SK-N-MC (cell line): Measurements from ENCODE around the gene TEKT3.

Experiments
- DNase-seq: peaks from one replicate; pipeline ENCODE4 v3.0.0-alpha.2; 2011; ENCODE audit warnings: low read depth, low spot score
- H3K27ac ChIP-seq: fragments of 200-600 bp; sonication (generic); 2 replicates; pipeline ENCODE4 v1.5.1; 2016; ENCODE audit warnings: mixed run types
- H3K36me3 ChIP-seq: fragments of 200-600 bp; sonication (generic); 2 replicates; pipeline ENCODE4 v1.6.1; 2017; ENCODE audit warnings: antibody characterized with exemption, low read length, mixed read lengths; ENCODE audit not compliant: insufficient read depth
- H3K4me3 ChIP-seq: fragments of 200-600 bp; sonication (generic); 2 replicates; pipeline ENCODE4 v1.5.1; 2016
- H3K9ac ChIP-seq: fragments of 200-600 bp; sonication (generic); 2 replicates; pipeline ENCODE4 v1.8.0; 2017; ENCODE audit warnings: mixed run types, mixed read lengths; ENCODE audit not compliant: insufficient read length
- H3K9me3 ChIP-seq: fragments of 200-600 bp; sonication (generic); 2 replicates; pipeline ENCODE4 v1.6.1; 2017; ENCODE audit warnings: low read depth, mild to moderate bottlenecking, antibody characterized with exemption, low read length, moderate library complexity, mixed read lengths
- EZH2 ChIP-seq: fragments of 200-600 bp; sonication (generic); IDR thresholded peaks from one replicate; pipeline ENCODE4 v1.6.1; 2017; ENCODE audit warnings: antibody characterized with exemption
- FOXP2 ChIP-seq: optimal IDR thresholded peaks from 2 replicates; pipeline ENCODE3; 2011; ENCODE audit warnings: mild to moderate bottlenecking, moderate library complexity; ENCODE audit not compliant: insufficient read depth; ENCODE audit errors: extremely low read length, control extremely low read depth
- POLR2AphosphoS5 ChIP-seq: IDR thresholded peaks from 2 replicates; pipeline ENCODE4 v1.6.1; 2012; ENCODE audit warnings: mild to moderate bottlenecking, low read depth, low read length, borderline replicate concordance

The TEKT3 gene

GRCh38 chr17:15293558-15293957 is 47.8 kb downstream of the TEKT3 start:
- Histone ChIP-seq H3K9me3 (no peaks in the 10 kb centered on the region), H3K9ac (no peak overlapping the region), H3K27ac (no peak overlapping the region), H3K4me3 (no peak overlapping the region), H3K36me3 (no peaks in the 10 kb centered on the region)
- no peak for DNase-seq
- no peak for TF ChIP-seq FOXP2
- no peak for TF ChIP-seq EZH2
- TF ChIP-seq POLR2AphosphoS5: no peak

GRCh38 chr17:15291674-15292361 is 49.6 kb downstream of the TEKT3 start:
- no peak overlapping the region for H3K27ac ChIP-seq
- no peak overlapping the region for H3K9ac ChIP-seq
- TF ChIP-seq EZH2 (no peak), POLR2AphosphoS5 (no peak), FOXP2 (no peak)
- H3K9me3 ChIP-seq: no peaks in the 10 kb centered on the region
- DNase-seq: no peak
- H3K4me3 ChIP-seq: no peak overlapping the region
- H3K36me3 ChIP-seq: no peaks in the 10 kb centered on the region

GRCh38 chr17:15290605-15291004 is 50.8 kb downstream of the TEKT3 start:
- no peak overlapping the region for H3K4me3 ChIP-seq
- no peak overlapping the region for H3K9ac ChIP-seq
- no peak for DNase-seq
- H3K9me3 ChIP-seq: no peaks in the 10 kb centered on the region
- no peaks in the 10 kb centered on the region for H3K36me3 ChIP-seq
- no peak overlapping the region for H3K27ac ChIP-seq
- TF ChIP-seq FOXP2 (no peak), POLR2AphosphoS5 (no peak), EZH2 (no peak)

GRCh38 chr17:15289285-15290183 is 51.9 kb downstream of the TEKT3 start:
- Histone ChIP-seq H3K9ac (no peak overlapping the region), H3K4me3 (no peak overlapping the region), H3K36me3 (no peaks in the 10 kb centered on the region), H3K27ac (no peak overlapping the region), H3K9me3 (no peaks in the 10 kb centered on the region)
- DNase-seq: no peak
- no peak for TF ChIP-seq EZH2

- Histone ChIP-seq H3K9me3 (no peaks in the 10 kb centered on the region), H3K36me3 (no peaks in the 10 kb centered on the region), H3K9ac (no peak overlapping the region), H3K4me3 (no peak overlapping the region), H3K27ac (no peak overlapping the region)
- no peak for DNase-seq
- TF ChIP-seq EZH2 (no peak), FOXP2 (no peak), POLR2AphosphoS5 (no peak)
Observed at GRCh38 chr17:15288859-15289258, 52.5 kb downstream of the TEKT3 start.

GRCh38 chr17:15287538-15288267 is 53.7 kb downstream of the TEKT3 start:
- Histone ChIP-seq H3K9ac (no peak overlapping the region), H3K27ac (no peak overlapping the region), H3K36me3 (no peaks in the 10 kb centered on the region), H3K9me3 (no peaks in the 10 kb centered on the region), H3K4me3 (no peak overlapping the region)
- TF ChIP-seq POLR2AphosphoS5 (no peak), FOXP2 (no peak), EZH2 (no peak)
- no peak for DNase-seq

GRCh38 chr17:15285466-15285865 is 55.9 kb downstream of the TEKT3 start:
- TF ChIP-seq FOXP2: no peak
- no peak for TF ChIP-seq POLR2AphosphoS5
- no peak for TF ChIP-seq EZH2
- Histone ChIP-seq H3K9me3 (no peaks in the 10 kb centered on the region), H3K27ac (no peak overlapping the region), H3K4me3 (no peak overlapping the region), H3K9ac (no peak overlapping the region), H3K36me3 (no peaks in the 10 kb centered on the region)
- DNase-seq: no peak

- Histone ChIP-seq H3K9me3 (no peaks in the 10 kb centered on the region), H3K27ac (no peak overlapping the region), H3K36me3 (no peaks in the 10 kb centered on the region), H3K9ac (no peak overlapping the region), H3K4me3 (no peak overlapping the region)
- TF ChIP-seq EZH2 (no peak), POLR2AphosphoS5 (no peak), FOXP2 (no peak)
- DNase-seq: no peak
Observed at GRCh38 chr17:15284537-15284936, 56.9 kb downstream of the TEKT3 start.
